Activated CD8-positive, alpha-beta memory T cell treated with anti-CD3 and anti-CD28 coated beads for 1 hour (primary cell): ENCODE results near the gene GPC6.

Experiments used
- DNase-seq, 2 donors: peaks; one replicate each; pipeline ENCODE4 v3.0.0-alpha.2; 2020; ENCODE audit warnings: low read depth in 1 of 2; ENCODE audit errors: extremely low read depth in 1 of 2

Gene GPC6

GRCh38 chr13:93726173-93726957, 499.8 kb downstream of the GPC6 start:
- no peak for DNase-seq

DNA sequence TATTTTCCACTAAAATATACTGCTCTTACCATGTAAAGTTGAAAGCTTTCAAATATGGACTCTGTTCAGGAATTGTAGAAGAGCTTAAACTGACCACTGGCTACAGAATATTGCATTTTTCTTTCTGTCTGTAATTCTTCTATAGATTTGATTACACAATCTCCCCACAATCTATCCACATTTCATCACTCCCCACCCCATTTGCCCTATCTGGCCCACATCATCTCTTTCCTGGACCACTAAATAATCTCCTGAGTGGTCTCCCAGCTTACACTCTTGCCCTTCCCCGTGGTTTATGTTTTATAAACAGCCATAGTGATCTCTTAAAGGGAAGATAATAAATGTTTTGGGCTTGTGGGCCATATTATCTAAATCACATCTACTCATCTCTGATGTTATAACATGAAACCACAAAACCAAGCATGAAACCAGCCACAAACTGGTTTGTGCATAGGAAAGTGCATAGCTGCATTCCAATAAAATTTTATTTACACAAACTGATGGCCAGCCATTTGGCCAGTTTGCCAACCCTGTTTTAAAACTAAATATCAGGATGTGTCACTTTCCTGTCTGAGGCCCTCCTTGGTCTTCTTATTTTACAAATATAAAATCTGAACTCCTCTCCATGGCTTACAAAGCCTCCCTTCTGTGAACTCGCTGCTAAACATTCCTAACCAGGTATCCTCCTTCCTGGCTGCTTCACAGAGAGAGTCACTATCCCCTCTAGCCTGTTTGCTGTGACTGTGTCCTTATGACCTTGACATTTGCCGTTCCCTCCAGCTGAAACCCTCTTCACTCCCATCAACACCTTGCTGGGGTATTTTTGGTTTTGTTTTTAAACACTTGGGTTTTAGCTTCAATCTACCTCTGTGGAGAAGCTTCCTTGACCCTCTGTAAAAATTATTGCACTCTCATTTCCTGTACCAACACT, 500.9 kb downstream of the GPC6 start:
- no peak for DNase-seq

DNA sequence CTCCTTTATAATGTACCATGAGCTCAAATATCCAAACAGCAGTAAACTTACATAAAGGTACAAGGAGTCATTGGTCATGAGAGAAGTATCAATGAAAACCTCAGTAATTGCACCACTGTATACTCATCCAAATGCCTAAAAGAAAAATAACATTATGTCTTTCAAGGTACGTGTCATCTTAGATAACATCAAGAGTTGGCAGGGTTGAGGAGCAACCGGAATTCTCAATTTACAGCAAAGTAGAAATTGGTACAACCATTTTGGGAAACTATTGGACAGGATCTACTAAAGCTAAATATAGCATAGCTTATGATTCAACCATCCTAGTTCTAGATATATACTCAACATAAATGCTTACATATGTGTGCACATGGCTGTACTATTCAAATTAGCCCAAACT, 502.8 kb downstream of the GPC6 start:
- DNase-seq: no peak

DNA sequence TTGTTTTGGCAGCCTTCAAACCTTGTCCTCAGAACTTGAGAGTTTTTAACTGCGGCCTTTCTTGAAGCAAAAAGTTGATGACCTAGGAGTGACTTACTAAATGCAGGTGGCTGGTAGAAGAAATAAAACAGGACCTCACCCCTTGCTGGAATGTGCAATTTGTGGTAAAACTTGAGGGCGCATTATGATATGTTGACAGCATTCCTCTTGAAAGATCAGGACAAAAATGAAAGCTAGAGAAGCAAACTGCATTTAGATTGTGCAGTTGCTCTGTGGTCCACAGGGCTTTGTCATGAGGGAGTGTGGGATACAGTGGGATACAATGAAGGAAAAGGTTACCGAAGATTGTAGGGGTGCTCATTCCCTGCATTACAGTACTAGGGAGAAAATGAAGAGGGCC, 504.2 kb downstream of the GPC6 start:
- DNase-seq: no peak

GRCh38 chr13:93732186-93732585, 505.6 kb downstream of the GPC6 start:
- no peak for DNase-seq

DNA sequence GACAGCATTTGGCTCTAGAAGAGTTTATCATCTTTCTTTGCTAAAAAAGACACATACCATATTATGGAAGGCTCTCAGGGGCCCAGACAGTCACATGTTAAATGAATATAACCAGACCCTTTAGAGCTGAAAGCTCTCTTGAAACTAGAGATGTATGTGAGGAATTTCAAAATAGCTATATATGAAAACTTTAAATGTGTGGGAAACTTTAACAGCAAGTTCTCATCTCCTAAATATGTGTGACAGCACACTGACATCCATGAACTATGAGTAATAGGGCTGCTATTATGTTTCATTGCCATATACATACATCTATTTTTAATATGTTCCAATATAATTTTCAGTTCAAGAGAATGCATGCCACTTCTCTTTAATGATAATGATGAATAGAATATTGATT, 509.5 kb downstream of the GPC6 start:
- no peak for DNase-seq

GRCh38 chr13:93736909-93737308, 510.3 kb downstream of the GPC6 start:
- no peak for DNase-seq

DNA sequence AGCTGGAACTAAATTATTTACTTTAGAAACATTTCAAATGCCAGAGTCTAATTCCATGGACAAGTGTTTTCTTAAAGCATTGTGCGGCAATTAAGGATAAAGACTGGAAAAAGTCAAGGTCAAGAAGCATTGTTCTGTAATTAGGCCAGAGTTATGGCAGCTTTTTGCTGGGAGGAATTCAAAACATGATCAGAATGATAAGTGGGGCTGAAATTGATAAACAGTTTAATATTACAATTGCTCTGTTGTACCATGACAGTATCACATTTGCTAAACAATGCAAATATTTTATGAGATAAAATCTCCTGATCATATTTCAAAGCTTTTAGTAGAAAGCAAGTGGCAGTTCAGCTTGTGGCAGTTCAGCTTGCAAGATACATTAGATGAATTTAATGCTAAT, 513.7 kb downstream of the GPC6 start:
- DNase-seq: no peak

DNA sequence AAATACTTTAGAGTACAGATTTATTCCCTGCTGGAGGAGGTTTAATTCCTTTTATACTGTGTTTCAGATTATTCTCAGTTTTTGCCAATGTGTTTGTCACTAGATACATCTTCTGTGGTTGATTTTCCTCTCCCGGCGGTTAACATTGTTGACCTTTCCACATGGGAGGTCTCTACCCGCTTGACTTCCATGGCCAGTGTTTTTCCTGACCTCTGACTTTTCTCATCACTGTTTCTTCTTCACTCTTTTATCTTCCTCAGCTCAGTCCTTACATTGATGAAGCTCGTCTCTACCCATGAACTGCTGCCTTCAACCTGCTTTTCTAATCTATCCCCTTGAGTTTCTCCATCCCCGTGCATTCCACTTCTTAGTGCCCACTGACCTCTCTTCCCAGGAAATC, 517.4 kb downstream of the GPC6 start:
- DNase-seq: no peak

GRCh38 chr13:93744886-93745285, 518.3 kb downstream of the GPC6 start:
- no peak for DNase-seq

DNA sequence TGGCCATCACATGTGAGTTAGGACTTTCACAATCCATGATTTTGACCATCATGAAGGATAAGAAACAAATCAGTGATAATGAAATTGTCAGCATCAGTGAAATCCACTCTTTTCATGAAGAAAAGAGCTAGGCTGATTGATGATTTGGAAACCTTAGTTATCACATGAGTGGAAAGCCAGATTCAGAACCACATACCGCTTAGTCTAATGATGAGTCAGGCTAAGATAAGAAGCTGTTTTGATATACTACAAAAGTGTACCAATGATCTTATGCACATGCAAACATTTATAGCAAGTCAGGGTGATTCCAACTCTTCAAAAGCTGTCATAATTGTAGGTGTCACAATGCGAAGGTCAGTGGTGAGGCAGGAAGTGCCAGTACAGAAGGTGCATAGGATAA, 519.3 kb downstream of the GPC6 start:
- no peak for DNase-seq

- no peak for DNase-seq
Measured at GRCh38 chr13:93746589-93746988, 520.0 kb downstream of the GPC6 start.

GRCh38 chr13:93750676-93751075, 524.1 kb downstream of the GPC6 start:
- no peak for DNase-seq

GRCh38 chr13:93751117-93751516, 524.5 kb downstream of the GPC6 start:
- DNase-seq: no peak

- DNase-seq: no peak
Measured at GRCh38 chr13:93752541-93752940, 525.9 kb downstream of the GPC6 start.

GRCh38 chr13:93753639-93754038, 527.0 kb downstream of the GPC6 start:
- no peak for DNase-seq

- DNase-seq: no peak
Measured at GRCh38 chr13:93755341-93755740, 528.7 kb downstream of the GPC6 start.

- no peak for DNase-seq
Measured at GRCh38 chr13:93758575-93758974, 532.0 kb downstream of the GPC6 start.

GRCh38 chr13:93762708-93763426, 536.3 kb downstream of the GPC6 start:
- DNase-seq: no peak

- DNase-seq: no peak
Measured at GRCh38 chr13:93765062-93765461, 538.5 kb downstream of the GPC6 start.

DNA sequence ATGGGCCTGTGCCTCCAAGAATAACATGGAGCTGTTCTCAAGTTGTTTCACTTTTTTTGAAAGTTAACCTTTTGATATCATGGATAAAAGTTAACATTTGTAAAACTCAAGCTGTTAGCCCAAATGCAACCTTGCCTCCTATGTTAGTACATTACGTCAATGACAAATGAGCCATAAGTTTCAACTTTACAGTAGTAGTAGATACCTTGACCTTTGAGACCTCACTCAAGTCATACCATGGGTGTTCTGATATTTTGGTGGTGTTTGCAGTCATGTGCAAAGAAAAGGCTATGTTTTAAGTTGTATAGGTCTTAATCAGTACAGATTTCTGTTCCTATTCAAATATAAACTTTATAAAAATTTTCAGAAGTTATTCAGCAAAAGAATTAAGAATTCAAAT, 539.2 kb downstream of the GPC6 start:
- no peak for DNase-seq
